Fibroblast of skin of right biceps (primary cell): ENCODE measurements around the gene PTPRO.

Experiments used
- DNase-seq: peaks from one replicate; pipeline ENCODE4 v3.0.0-alpha.2; 2013

PTPRO gene

GRCh38 chr12:15530361-15530760, 208.1 kb downstream of the PTPRO start:
- no peak for DNase-seq

DNA sequence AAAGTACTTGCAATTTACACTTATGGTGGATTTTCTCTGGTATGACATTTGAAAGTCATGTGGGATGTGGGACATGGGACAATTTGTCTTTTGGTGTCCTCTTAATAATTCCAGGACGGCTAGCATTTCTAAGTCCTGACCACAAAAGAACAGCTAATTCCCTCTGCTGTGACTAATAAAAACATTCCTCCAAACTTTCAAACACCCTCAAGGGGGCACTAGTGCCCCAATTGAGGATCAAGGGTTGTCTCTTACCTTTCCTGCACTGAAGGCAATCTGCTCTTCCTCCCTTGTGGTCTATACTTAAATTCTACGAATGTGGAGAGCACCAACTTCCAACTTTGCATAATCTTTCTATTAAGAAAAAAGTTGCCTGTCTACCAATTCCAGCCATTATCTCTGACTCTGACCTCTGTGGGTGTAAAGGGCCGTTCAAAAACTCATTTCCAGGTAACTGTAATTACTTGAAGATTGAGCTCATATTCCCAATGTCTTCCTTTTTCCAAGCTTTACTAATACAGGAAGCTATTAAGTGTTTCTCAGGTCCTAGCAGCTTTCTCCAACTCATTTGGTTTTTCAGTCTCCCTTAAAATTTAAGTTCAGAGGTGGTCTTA, 210.2 kb downstream of the PTPRO start:
- DNase-seq: peak; percentile 79

GRCh38 chr12:15534322-15534721, 212.0 kb downstream of the PTPRO start:
- no peak for DNase-seq

GRCh38 chr12:15534874-15535273, 212.6 kb downstream of the PTPRO start:
- DNase-seq: no peak

- no peak for DNase-seq
Observed at GRCh38 chr12:15535352-15535781, 213.1 kb downstream of the PTPRO start.

- no peak for DNase-seq
Observed at GRCh38 chr12:15536446-15536845, 214.1 kb downstream of the PTPRO start.

DNA sequence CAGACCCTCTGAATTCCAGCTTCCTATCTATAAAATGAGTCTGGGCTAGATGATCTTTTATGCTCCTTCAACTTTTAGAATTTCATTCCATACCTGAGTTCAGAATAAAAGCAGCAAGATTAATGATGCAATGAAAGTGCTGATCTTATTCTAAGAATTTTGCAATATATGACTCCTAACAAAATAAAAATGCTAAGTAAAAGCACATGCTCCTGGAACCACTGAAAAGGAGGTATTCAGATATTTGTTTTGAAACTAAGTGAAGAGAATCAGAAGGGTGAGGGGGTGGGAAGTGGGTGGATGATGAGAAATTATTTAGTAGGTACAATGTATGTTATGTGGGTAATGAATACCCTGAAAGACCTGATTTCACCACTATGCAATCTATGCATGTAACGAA, 216.6 kb downstream of the PTPRO start:
- peak; percentile 35 for DNase-seq

DNA sequence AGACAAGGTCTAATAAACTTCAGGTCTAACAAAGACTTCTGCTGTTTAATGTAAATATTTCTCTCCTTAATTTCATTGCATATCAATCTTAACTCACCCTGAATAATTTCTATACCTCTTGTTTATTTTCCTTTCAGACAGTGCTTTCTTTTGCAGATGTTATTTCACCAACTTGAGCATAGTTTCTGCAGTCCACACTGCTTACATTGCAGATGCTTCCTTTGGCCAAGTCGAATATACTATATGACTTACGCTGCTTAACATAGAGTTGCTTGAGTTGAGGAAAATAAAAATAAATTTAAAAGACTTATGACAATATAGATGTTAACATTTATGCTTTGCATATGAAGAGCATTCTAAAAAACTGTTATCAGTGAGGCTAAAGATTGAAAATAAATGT, 217.7 kb downstream of the PTPRO start:
- no peak for DNase-seq

DNA sequence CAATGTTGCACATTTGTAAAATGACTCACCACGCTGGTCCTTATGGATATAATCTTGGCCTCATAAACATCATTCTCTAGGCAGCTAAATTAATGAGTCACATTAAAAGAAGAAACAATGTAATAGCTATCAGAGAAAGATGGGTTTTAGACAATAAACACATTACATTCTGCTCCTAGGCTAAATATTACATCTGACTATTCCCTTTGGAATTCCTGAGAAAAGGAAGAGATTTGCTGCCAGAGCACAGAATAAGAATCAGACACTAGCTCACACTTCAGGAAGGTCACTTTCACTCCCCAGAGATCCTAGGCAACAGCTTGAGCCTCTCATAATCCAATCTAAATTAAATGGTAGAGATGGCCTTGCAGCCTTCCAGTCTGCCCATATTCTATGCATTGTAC, 218.2 kb downstream of the PTPRO start:
- peak; percentile 88 for DNase-seq

- no peak for DNase-seq
Observed at GRCh38 chr12:15541996-15542631, 219.8 kb downstream of the PTPRO start.

DNA sequence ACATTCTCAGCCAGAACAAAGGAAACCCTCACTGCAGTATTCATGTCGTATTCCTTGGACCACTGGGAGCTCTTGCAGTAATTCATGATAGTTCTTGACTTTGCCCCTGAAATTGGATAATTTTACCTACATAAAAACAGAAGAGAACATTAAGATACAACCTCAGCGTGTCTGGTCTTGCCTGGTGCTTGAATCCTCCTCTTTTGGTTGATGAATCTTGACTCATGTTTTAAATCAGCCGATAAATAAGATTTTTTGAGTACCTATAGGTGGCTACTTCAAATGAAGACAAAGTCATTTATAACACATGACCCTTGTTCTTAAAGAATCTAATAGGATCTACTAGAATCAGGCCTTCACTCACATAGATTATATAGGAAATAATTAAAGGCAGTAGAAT, 221.0 kb downstream of the PTPRO start:
- no peak for DNase-seq

- no peak for DNase-seq
Observed at GRCh38 chr12:15544589-15544988, 222.3 kb downstream of the PTPRO start.

- DNase-seq: no peak
Observed at GRCh38 chr12:15545334-15545733, 223.0 kb downstream of the PTPRO start.

- no peak for DNase-seq
Observed at GRCh38 chr12:15546102-15546701, 223.9 kb downstream of the PTPRO start.

- DNase-seq: no peak
Observed at GRCh38 chr12:15547063-15547462, 224.8 kb downstream of the PTPRO start.

DNA sequence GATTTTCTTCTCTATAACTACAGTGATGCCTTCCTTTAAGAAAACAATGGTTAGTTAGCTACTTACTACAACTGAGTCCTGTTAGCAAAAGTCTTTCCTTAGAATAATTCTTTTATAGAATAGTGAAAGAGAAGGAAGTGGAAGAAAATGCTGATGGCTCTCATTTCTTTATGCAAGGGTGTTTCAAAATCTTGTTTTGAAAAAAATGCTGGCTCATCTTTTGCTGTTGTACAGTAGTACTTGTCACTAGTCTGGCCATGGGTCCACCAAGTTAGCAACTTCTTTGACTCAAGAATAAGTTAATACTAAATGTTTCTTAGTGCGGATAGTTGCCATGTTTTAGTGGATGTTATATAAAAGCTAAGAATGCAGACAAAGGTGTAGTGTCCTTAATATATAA, 225.4 kb downstream of the PTPRO start:
- DNase-seq: no peak

GRCh38 chr12:15550793-15551192, 228.5 kb downstream of the PTPRO start:
- DNase-seq: no peak

DNA sequence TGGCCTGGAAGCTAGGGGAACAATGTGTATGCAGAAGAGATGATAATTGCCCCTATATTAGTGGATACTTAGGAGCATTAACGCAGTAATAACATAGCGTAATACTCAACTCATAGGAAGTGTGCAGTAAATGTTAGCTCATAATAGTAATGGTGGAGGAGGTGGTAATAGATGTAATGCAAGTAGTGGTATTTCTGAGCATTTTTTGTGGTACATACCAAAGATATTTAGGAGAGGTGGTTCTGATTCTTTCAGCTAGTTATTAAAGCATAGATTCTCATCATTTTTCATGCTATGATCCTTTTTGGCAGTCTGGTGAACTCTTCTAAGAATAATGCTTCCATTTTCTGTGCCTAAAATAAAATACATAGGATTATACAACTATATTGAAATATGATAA, 233.1 kb downstream of the PTPRO start:
- peak; percentile 63 for DNase-seq

DNA sequence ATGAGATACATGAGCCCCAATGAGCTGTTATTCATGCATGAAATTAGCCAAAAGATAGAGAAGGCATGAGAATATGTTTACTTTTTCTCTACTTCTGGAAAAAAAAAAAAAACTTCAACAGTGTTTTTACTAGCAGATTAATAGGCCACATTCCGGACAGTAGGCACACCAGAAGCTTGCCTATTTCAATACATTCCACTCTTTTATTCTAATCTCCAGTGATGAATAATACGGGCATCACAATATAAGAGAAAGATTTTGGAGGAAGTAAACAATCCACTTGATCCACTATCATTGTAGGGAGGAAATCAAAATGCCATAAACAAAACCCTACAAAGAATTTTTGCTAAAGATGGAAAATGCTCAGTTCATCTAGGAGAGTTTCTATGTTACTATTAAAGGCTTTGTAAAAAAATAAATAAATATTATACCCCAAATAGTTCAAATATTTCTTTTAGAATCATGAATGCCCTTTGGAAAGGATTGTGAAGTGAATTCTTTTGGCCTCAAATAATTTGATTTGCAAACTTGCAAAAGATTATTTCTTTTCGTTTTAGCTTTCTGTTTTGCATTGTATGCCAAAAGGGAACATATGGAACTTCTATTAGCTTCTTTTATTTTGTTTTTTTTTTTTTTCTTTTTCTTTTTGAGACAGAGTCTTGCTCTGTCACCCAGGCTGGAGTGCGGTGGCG, 234.2 kb downstream of the PTPRO start:
- DNase-seq: no peak

DNA sequence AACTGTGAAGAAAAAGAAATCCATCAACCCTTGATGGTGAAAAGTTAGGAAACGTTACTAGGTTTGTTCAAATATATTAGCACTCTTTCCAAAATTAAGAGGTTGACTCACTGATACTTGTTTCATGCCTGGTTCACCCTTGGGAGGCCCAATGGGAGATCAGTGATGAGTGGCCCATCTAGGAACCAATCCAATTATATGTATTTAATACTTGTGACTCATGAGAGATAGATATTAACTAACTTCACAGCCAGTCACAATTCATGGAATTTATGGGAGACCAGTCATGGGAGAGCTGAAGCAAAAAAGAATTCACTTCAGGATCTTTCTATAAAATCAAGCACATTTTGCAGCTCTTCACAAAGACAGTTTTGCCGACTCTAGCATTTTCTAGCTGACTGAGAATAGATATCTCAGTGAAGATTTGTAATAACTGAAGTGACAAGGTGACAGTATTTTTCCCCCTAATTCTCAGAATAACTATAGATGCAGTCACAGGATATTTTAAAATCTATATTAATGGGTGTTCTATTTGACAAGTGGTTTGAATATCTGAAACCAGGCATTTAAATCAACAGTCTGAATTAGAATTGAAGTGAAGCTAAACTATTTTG, 236.7 kb downstream of the PTPRO start:
- peak; percentile 94 for DNase-seq

- no peak for DNase-seq
Observed at GRCh38 chr12:15561396-15561795, 239.1 kb downstream of the PTPRO start.

GRCh38 chr12:15562263-15562662, 240.0 kb downstream of the PTPRO start:
- no peak for DNase-seq

- DNase-seq: peak; percentile 69
Observed at GRCh38 chr12:15563663-15564062, 241.4 kb downstream of the PTPRO start.

GRCh38 chr12:15574353-15574752, 252.0 kb downstream of the PTPRO start:
- no peak for DNase-seq
